MCF 10A (cell line): ENCODE results near the gene PIGH. TPM values are rescaled to one million over a fixed set of nuclear protein-coding genes. Genes with fewer than 3 reads are reported as not detected.

Source experiments
- BruUV-seq: library from RNA; stranded (reverse); fragments of 400-500 nt; replicated peaks from 2 replicates; lab custom pipeline; 2021; lab: Mats Ljungman, UMichigan
- CTCF ChIA-PET: fragments of 300-600 bp; sonication (Branson Sonifier 250); formaldehyde crosslinking; extraction: SDS; loops from one replicate; lab custom pipeline; 2021; ENCODE audit warnings: antibody characterized with exemption, inconsistent platforms; lab: Yijun Ruan, JAX
- POLR2A ChIA-PET: fragments of 300-600, 350-650 bp; sonication (Branson Sonifier 250); formaldehyde crosslinking; extraction: SDS; loops from one replicate; lab custom pipeline; 2020; ENCODE audit warnings: antibody characterized with exemption, inconsistent platforms; lab: Yijun Ruan, JAX
- DNase-seq: peaks from one replicate; pipeline ENCODE4 v3.0.0-alpha.2; 2018; ENCODE audit not compliant: unreplicated experiment
- H3K27ac Mint-ChIP-seq: one replicate; pipeline ENCODE4 v1.8.0; 2022; ENCODE audit warnings: mild to moderate bottlenecking, low read depth, mixed read lengths; ENCODE audit not compliant: unreplicated experiment
- H3K27me3 Mint-ChIP-seq: one replicate; pipeline ENCODE4 v1.8.0; 2022; ENCODE audit warnings: mixed read lengths; ENCODE audit not compliant: insufficient read depth, unreplicated experiment
- H3K36me3 Mint-ChIP-seq: one replicate; pipeline ENCODE4 v1.8.0; 2022; ENCODE audit warnings: mild to moderate bottlenecking, moderate library complexity, mixed read lengths; ENCODE audit not compliant: insufficient read depth, unreplicated experiment
- H3K4me1 Mint-ChIP-seq: one replicate; pipeline ENCODE4 v1.8.0; 2022; ENCODE audit warnings: mixed read lengths; ENCODE audit not compliant: insufficient read depth, unreplicated experiment
- H3K4me3 Mint-ChIP-seq: one replicate; pipeline ENCODE4 v1.8.0; 2022; ENCODE audit warnings: mild to moderate bottlenecking, moderate library complexity, mixed read lengths; ENCODE audit not compliant: unreplicated experiment
- H3K9me3 Mint-ChIP-seq: one replicate; pipeline ENCODE4 v1.8.0; 2022; ENCODE audit warnings: mixed read lengths; ENCODE audit not compliant: unreplicated experiment
- CTCF ChIP-seq: fragments of 200-600 bp; IDR thresholded peaks from one replicate; pipeline ENCODE4 v1.8.0; 2022; ENCODE audit warnings: antibody characterized with exemption, mild to moderate bottlenecking; ENCODE audit not compliant: unreplicated experiment
- intact Hi-C: fragments of 100-400 bp; cut with micrococcal nuclease; formaldehyde crosslinking; loops from 2 replicates; pipeline ENCODE4 v1.14.1; 2022
- total RNA-seq: library from RNA; stranded (reverse); gene quantifications from 2 replicates; pipeline ENCODE4 v1.2.3, GENCODE V29; 2022

PIGH gene
- total RNA-seq, 1 experiment from 2014 or later, result 18.9 TPM

- no peak for TF ChIP-seq CTCF
- BruUV-seq, result no TSS peak
- Mint-ChIP-seq H3K4me3 (no peak overlapping the region), H3K4me1 (no peaks in the 10 kb centered on the region), H3K27me3 (no peaks in the 10 kb centered on the region), H3K9me3 (no peaks in the 10 kb centered on the region), H3K27ac (no peak overlapping the region), H3K36me3 (no peaks in the 10 kb centered on the region)
- intact Hi-C loops, result no loop called here
- DNase-seq, result no peak
- ChIA-PET POLR2A (interaction anchor here (0.6 kb wide), 1 partner anchor 12 kb away, joined by 3 read pairs; no protein-coding TSS in a partner anchor), CTCF (interaction anchor here (0.8 to 12.0 kb wide), 6 partner anchors 9 to 150 kb away, joined by 3 to 221 read pairs (median 10); no protein-coding TSS in a partner anchor)
These were observed 22.8 kb downstream of the PIGH start for GRCh38 chr14:67577181-67577808.

- no peak for TF ChIP-seq CTCF
- Mint-ChIP-seq H3K36me3 (no peaks in the 10 kb centered on the region), H3K27ac (no peak overlapping the region), H3K9me3 (no peaks in the 10 kb centered on the region), H3K27me3 (no peaks in the 10 kb centered on the region), H3K4me1 (peaks cover under 1% of the 10 kb centered on the region), H3K4me3 (no peak overlapping the region)
- intact Hi-C loops, result no loop called here
- POLR2A ChIA-PET, result no interaction called here
- BruUV-seq, result no TSS peak
- no peak for DNase-seq
- CTCF ChIA-PET, result interaction anchor here (0.6 to 12.0 kb wide), 3 partner anchors 50 to 176 kb away, joined by 3 to 221 read pairs (median 13); no protein-coding TSS in a partner anchor
These were observed 23.7 kb downstream of the PIGH start for GRCh38 chr14:67576216-67576955.

GRCh38 chr14:67575684-67576083 is 24.4 kb downstream of the PIGH start:
- no peak overlapping the region for H3K4me3 Mint-ChIP-seq
- H3K27ac Mint-ChIP-seq, result no peak overlapping the region
- ChIA-PET POLR2A (interaction anchor here (0.5 kb wide), 1 partner anchor 169 kb away, joined by 3 read pairs; no protein-coding TSS in a partner anchor), CTCF (interaction anchor here (1.7 to 12.0 kb wide), 2 partner anchors 49 to 148 kb away, joined by 13 to 221 read pairs; no protein-coding TSS in a partner anchor)
- TF ChIP-seq CTCF, result no peak
- H3K9me3 Mint-ChIP-seq, result no peaks in the 10 kb centered on the region
- H3K36me3 Mint-ChIP-seq, result no peaks in the 10 kb centered on the region
- intact Hi-C loops, result no loop called here
- no peak for DNase-seq
- H3K4me1 Mint-ChIP-seq, result peaks cover 5% of the 10 kb centered on the region
- BruUV-seq, result no TSS peak
- no peaks in the 10 kb centered on the region for H3K27me3 Mint-ChIP-seq

- Mint-ChIP-seq H3K27me3 (no peaks in the 10 kb centered on the region), H3K36me3 (no peaks in the 10 kb centered on the region), H3K27ac (no peak overlapping the region), H3K4me3 (no peak overlapping the region), H3K4me1 (peaks cover 5% of the 10 kb centered on the region), H3K9me3 (no peaks in the 10 kb centered on the region)
- CTCF ChIA-PET, result interaction anchor here (1.0 to 12.0 kb wide), 3 partner anchors 49 to 147 kb away, joined by 5 to 221 read pairs (median 6); no protein-coding TSS in a partner anchor
- no peak for DNase-seq
- TF ChIP-seq CTCF, result no peak
- POLR2A ChIA-PET, result no interaction called here
- intact Hi-C loops, result loop anchor here (5.0 kb wide), 1 partner anchor 128 kb away; no protein-coding TSS in a partner anchor
- BruUV-seq, result no TSS peak
These were observed 25.3 kb downstream of the PIGH start for GRCh38 chr14:67574806-67575205.
